HG03103 (cell line): ENCODE results near the gene CIRBP.

ENCODE experiments used
- ATAC-seq: cut with Tn5 transposase; IDR thresholded peaks from one replicate; pipeline ENCODE4 v1.9.1; 2021; ENCODE audit warnings: low read depth; ENCODE audit not compliant: unreplicated experiment

The CIRBP gene

DNA sequence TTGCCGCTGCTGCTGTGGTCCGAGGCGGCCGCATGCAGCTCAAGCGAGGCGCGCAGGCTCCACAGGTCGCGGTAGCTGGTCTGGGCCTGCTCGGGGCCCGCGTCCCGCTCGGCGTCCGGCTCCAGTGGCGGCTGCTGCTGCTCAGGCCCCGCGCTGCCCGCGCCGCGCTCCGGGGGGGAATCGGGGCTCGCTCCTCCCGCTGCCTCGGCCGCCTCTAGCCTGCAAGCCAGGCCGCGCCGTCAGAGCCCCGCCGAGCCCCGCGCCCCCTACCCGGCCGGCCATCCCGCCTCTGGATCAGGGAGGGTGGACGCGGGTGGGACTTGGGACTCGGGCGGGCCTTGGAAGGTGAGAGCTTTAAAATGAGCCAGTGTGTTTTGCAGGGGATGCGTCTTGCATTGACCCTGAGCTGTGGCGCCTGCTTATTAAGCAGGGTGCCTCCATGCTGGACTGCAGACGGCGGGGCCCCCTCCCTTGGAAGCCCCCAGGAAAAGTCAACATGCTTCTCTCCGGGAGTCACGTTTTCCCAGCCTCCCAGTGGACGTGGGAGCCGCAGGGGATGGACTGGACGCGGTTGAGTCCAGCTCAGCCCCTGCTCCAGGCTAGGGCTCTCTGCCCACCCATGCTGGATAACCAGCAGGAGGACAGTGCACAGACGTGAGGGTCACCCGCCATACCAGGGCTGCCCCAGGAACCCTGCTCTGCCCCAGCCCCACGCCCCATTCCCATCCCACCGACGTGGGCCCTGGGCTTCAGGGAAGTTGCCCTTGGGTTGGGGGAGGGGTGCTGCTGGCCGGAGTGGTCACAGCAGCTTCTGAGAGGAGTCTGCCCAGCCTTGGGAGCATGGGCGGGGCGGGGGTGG, 39.0 kb upstream of the CIRBP start:
- ATAC-seq = no peak

DNA sequence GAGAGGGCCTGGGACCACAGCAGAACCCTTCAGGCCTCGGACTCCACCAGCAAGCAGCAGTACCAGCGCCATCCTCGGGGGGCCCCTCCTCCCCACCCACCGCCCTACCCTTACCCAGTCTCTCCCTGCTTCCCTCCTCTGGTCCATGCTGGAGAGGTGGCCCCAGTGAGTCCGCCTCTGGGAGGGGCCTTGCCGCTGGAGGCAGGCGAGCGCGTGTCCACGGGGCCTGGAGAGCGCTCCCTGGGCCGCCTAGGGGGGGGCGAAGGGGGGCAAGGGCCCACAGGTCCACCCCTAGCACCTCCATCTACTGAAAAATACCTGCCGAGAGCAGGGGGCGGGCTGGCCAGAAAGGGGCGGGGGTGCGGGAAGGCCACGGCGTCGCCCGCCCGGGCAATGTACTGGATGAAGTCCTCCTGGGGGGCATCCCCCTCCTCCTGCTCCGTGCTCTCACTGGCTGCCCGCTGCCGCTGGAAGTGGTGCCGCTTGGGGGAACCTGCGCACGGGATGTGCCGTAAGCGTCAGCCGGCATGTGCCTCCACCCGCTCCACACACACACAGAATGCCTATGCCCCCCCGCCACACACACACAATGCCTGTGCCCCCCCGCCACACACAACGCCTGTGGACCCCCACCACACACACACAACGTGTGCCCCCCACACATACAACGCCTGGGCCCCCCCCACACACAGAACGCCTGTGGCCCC, 38.2 kb upstream of the CIRBP start:
- no peak for ATAC-seq

DNA sequence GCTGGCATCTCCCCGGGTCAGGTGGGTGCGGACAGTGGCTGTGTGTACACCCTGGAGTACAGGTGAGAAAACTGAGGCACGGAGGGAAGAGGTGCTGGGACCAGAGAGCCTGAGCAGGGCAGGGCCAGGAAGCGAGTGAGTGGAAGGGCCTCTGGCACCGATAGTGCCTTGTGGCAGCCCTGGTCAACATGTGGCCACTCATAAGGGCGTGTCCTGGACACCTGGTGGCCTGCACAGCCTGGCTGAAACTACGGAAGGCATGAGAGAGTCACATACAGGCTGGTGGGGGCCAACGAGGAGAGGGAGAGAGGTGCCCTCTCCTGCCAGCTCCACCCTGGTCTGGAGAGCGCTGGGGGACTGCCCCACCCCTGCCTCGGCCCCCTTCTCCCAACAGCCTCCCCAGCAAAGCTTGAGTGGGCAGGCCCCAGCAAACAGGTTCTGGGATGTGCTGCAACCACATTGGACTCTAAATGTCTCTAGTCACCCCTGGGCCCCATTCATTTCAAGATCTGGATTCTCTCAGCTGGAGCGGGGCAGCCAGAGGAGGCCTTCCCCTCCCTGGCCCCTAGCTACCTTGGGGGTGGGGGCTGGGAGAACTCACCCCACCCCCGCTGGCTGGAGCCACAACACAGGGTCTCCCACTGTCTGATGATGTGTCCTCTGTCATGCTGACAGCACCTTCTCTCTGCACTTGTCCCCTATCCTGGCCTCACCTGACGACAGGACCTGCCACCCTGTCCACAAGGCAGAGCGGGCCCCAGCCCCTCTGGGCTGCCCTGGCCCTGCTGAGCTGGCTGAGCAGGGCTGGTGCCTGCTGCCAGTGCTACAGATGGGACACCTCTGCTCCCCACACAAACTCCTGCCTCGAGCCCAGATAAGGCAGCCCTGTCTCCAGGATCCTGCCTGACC, 37.1 kb upstream of the CIRBP start:
- ATAC-seq = no peak

DNA sequence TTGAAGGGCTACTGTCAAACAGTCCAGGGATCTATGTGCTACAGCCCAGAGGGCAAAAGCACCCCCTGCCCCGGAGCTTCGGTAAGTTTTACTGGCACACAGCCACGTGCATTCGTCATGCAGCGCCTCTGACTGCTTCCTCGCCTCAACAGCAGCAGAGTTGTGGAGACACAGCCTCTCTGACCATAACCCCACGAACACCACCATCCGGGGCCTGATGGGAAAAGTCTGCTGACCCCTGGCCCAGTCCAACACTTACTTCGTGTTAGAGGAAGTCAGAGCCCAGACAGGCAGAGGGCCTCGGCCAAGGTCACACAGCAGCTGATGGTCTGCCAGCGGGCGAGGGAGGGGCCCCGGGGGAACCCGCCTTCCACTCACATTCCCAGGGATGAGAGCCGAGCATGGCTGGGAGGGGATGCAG, 36.5 kb upstream of the CIRBP start:
- no peak for ATAC-seq

DNA sequence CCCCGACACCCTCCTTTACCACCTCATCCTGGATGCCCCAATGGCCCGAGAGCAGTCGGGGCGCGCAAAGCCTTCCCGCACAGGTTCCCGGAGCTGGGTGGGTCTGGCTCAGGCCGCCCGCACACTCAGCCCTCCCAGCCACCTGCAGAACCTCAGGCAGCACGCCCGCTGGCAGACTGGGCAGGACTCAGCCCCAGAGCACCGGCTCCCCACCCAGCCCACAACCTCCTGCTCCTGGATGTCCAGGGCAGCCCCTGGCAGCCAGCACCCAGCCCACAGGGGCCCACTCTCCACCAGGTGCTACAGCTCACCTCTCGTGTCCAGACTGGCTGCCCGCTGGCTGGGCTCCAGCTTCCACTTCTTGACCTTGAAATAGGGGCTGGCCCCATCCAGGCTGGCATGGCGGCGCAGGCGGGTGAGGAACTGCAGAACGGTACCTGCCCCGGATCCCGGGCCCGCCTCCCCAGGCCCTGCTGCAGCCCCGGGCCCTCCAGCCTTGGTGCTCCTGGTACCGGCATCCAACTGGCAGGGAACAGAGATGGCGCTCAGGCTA, 35.9 kb upstream of the CIRBP start:
- no peak for ATAC-seq

DNA sequence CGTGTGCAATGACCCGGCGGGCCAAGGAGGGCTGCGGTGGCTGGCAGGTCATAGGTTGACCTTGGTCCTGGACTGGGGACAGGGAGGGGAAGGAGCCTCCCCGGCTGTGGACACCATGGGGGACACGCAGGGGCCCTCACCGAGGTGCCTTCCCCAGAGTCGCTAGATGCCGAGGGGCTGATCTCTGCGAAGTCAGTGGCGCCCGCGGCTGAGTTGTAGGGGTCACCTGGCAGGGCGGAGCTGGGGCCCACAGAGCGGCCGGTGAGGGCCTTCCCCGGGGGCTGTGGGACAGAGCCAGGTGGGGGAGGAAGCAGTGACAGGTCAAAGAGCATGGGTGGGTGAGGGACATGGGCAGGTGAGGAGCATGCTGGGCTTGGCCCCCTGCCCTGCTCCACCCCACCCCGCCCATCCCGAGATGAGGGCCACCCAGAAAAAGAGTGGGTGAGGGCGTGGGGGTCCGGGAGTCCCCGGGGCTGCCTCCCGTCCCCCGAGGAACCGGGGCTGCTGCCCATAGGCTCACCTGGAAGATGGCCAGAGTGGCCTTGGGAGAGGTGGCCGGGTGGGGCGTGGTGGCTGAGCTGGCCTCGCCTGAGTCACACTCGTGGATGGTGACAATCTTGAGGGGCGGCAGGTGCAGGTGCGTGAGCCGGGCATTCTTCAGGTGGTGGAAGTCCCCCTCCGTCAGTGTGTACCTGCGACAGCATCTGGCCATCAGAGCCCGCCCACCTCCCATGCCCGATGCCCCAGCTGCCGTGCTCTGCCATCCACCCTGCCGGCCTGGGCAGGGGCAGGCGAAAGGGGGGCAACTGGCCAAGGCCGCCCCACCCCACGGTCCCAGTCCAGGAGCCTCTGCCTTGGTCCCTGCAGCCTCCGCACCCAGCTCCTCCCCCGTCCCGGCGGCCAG, 34.8 kb upstream of the CIRBP start:
- ATAC-seq = no peak

DNA sequence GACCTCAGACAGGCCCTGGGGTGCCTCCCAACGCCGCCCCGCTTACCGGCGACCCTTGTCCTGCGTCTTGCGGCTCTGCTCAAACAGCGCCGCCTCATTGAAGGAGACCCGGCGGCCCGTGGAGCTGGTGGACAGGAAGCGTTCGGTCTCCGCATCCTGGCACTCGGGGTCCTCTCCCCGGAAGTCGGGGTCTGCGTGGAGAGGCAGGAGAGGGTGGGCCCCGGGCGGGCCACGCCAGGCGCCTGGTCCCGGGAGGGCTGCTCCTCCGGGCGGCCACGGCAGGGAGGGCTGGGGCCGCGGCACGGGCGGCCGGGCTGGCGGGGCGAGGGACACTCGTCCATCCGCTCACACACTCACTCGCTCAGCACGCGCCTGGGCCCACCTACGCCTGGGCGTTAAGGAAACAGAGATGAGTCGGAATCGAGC, 34.2 kb upstream of the CIRBP start:
- no peak for ATAC-seq

DNA sequence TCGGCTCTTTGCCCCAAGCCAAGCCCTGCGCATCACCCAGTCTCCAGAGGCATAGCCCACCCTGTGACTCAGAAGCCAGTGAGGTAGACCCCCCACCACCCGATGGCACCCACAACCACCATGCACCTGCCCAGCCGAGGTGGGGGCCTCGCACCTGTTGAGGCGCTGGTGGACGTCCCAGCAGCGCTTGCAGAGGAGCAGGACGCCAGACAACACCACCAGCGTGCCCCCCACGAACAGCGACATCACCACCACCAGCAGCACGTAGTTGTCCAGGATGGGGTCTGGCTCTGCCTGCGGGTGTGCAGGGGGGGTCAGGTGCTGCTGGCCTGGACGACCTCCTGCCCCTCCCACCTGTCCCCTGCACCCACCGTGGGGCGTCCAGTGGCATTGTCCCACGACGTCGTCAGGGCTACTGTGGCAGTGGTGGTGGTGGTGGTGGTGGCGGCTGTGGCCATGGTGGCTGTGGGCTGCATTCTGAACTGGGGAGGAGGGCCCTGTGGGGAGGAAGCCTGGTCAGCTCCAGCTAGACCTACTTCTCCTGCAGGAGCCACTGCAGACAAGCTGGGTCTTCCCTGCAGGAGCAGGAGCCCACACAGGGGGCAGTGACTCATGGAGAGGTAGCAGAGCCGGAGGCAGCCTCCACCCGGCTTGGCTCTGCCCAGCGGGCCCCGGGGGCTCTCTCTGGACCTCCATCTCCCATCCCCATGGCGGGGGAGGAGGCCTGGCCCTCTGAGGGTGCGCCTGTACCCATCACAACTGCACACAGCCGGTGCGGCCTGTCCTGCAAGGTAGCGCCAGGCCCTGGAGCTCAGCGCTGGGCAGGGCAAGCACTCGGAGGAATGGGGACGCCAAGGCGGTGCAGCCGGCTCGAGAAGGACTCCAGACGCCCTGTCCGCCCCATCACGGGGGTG, 33.2 kb upstream of the CIRBP start:
- ATAC-seq = no peak

DNA sequence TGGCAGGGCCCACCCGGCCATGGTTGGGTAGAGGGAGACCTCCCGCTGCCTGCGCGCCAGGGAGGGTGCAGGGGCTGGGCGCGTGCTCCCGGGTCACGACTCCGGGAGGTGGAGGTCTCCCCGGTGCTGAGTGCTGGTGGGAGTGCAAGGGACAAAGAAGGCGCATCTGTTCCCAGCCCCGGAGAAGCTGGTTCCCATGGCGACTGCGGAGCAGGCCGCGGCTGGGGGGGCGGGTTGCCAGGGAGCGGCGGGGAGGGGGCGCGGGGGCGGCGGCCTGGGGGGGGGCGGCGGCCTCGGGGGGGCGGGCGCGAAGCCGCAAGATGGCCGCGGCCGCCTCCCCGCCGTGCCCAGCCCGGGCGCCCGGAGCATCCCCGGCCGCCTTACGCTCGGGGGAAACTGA, 32.6 kb upstream of the CIRBP start:
- ATAC-seq = no peak

DNA sequence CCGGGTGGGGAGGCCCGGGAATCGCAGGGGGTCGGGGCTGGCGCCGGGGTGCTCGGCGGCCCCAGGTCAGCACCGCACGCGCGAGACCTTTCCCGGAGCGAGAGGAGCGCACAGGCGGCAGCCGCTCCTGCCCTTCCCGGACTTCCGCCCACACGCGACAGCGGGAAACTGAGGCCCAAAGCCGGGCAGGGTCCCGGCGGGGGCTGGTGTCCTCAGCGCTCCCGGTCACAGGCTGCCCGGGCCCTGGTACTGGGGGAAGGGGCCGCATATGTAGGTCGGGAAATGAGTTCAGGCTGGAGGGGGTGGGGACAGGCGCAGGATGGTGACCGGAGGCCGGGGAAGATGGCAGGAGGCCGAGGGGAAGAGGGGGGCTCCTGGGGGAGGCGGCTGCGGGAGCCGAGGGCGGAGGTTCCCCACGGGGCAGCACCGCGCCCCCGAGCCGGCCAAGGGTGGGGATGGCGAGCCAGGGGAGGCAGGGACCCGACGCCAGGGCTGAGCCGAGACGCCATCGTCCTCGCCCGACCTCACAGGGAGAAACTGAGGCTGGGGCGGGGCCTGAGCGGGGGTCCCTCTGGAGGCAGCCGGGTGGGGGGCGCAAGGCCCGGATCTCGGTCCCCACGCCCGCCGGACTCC, 32.0 kb upstream of the CIRBP start:
- no peak for ATAC-seq

DNA sequence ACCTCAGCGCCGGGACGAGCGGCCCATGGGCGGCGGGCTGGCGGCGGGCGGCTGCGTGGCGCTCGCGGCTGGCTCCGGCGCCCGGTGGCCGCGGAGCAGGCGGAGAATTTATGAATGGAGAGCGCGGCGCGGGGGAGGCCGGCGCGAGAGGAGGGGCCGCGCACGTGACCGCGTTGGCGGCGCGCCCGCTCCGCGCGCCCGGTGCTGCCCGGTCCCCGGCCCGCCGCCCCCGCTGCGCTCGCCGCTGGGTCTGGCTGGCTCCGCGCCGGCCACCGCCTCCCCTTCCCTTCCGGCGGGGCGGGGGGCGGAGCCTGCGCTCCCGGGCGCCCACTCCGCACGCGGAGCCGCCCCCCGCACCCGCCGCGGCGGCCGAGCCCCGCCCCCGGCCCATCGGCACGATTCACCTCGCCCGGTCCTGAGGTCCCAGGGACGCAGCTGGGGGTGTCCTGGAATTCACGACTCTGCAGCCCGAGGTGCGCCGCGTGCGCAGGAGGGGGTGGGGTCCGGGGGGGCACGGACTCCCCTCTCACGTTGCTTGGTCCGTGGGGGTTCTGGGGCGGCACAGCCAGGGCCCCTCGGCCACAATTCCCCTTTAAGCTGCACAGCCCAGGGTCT, 31.3 kb upstream of the CIRBP start, which contains the start of gene CBARP:
Gene CBARP (minus strand): TSS at position 252 of the 615 bp plus-strand sequence. CDS start 1,905 bp downstream, outside the sequence.
- no peak for ATAC-seq

DNA sequence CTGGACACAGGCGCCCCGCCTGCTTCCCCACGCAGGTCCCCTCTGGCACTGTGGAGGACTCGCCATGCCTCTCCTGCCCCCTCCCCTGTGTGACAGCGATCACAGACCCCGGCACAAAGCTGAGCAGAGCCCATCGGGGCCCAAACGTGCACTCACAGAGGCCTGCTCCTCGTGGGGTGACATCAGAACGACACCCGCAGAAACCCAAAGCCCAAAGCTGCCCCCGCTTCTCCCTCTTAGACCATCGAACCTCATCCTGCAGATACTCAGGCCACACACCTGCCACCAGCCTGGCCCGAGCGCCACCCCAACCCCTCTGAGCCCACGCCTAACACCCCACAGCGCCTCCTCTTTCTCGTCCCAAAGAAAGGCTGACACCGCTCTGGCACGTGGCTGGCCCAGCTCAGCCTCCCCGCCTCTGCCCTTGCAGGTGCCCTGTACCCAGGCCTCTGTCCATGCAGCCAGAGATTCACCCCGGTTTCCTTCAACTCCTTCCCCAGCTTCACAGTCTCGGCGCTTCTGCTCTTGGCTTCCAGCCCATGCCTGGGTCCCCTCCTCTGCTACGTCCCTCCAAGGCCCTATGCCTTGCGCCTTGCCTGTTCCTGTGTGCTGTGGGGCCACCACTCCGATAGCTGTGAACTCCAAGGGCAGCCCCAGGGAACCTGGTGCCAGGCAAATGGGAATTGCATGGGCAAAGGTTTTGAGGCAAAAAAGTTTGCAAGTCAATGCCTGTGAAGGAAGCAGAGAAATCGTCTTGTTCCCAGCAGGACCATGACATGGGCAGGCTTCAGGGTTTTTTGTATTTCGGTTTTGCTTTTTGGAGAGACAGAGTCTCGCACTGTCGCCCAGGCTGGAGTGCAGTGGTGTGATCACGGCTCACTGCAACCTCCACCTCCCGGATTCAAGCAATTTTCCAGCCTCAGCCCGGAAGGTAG, 30.5 kb upstream of the CIRBP start:
- ATAC-seq = no peak

DNA sequence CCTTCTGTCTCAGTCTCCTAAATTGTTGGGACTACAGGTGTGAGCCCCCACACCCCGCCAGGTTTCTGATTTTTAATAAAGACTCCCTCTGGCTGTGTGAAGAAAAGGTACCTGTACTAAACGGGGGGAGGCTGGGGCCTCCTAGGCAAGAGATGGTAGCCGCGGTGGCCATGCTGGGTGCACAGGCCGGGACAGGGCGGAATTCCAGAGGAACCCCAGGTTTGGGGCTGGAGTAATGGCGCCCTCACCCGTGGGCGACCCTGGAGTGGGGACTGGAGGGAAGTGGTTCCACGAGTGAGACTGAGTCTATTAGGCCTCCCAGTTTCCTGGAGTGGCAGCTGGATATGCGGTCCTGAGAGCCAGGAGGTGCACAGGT, 29.7 kb upstream of the CIRBP start:
- ATAC-seq = no peak

DNA sequence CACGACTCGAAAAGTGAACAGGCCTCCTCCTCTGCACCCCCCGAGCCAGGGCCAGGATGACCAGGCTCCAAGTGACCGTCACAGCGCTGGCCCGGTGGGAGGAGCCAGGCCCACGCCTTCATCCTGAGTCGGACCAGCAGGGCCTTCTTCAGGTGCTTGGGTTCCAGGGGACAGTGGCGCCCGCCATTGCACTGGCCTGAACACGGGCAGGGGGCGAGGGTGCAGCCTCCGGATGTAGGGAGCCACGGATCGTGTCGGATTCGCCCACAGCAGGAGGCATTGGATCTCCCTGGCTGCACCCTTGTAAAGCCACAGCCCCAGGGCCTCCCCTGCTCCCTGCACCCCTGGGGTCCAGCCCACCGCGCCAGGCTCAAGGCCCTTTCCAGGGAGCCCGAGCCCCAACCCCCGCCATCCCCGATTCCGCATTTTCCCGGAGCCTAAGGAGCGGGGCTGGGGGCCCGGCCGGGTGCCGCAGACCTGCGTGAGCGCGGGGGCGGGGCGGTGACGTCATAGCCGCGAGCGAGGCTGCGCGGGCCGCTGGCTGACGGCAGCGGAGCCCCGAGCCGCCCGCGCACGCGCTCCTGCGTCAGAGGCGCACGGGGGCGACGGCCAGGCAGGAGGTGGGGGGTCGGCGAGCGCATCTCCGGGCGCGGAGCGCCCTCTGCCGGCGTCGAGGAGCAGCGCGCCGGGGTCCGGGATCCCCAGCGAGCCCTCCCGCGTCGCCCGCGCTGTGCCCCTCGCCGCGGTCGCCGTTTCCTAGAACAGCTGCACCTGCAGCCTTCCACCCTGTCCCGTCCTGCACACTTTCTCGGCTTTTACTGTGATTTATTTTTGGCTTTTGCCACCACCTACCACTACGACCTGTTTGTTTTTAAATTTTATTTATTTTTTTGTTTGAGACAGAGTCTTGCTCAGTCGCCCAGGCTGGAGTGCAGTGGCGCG, 29.1 kb upstream of the CIRBP start:
- no peak for ATAC-seq

DNA sequence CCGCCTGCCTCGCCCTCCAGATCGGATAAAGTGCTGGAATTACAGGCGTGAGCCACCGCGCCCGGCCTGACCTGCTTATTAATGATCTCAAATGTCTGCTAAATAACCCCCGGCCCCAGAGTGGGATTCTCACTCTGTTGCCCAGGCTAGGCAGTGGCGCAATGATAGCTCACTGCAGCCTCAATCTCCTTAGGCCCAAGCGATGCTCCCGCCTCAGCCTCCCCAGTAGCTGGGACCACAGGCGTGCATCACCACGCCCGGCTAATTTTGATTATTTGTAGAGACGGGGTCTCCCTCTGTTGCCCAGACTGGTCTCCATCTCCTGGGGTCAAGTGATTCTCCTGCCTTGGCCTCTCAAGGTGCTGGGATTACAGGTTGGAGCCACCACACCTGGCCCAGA, 28.2 kb upstream of the CIRBP start:
- ATAC-seq = no peak
